ENCODE results near the gene RIPK4.

Gene RIPK4

DNA sequence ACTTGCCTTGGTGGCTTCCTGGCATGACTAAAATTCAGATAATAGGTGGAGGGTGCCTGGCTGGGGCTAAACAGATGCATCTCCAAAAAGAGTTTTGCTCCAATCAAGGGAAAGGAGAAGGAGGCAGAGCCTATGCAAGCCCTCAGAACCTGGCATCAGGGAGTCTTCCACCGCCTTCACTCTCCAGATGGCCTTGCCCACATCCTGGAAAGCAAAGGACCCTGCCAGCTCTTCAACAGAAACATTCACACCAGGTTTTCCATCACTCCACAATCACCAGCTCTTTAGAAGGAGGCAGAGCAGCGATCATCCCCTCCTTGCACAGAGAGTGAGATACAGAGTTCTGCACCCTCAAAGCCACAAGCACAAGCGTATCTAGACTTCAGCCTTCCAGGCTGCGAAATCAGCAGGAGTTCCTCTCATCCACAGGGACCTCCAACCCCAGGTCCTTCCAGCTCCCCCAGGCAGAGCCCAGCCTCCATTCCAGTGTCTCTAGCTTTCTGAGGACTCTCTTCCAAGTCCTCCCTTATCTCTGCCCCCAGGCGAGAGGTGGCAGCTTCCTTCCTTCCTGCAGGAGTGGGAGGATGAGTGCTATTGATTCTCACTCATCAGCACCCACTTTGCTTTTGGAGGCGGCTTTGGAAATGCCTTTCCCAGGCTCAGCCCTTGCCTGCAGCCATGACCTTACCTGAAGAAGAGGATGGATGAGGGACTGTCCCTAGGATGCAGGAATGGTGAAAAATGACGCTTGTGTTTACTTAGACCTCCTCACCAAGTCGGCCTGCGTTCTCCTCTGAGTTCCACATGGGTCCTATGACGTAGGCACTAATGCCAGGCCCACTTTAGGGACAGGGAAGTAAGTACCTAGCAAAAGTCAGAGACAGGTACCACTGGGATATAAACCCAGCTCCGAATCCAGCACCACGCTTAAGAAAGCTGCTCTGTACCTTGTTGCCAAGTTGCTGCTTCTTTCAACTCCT is 75.4 kb downstream of the RIPK4 start:
- DNase-seq (ENCODE audit: low spot score): no peak
- Mint-ChIP-seq H3K4me3 (no peak overlapping the region), H3K27me3 (ENCODE audit: low read depth) (no peaks in the 10 kb centered on the region)

More for the DNA sequence above, 75.4 kb downstream of the RIPK4 start:
- H3K4me1 Mint-ChIP-seq (ENCODE audit: low read depth): no peaks in the 10 kb centered on the region
- no peak overlapping the region for H3K27ac Mint-ChIP-seq
- no peaks in the 10 kb centered on the region for H3K36me3 Mint-ChIP-seq (ENCODE audit: low read depth)
- no peaks in the 10 kb centered on the region for H3K9me3 Mint-ChIP-seq

Data from T-helper 2 cell treated with Interferon-gamma antibody and Interleukin-4, amounts not matched to agents 5 μg/mL and 100 μg/mL, for 36 hours (primary cell).